T-helper 9 cell (primary cell): ENCODE measurements around the gene MED12L.

Source experiments
- DNase-seq: peaks from one replicate; pipeline ENCODE4 v3.0.0-alpha.2; 2020

The MED12L gene

GRCh38 chr3:151432616-151433372 is 347.3 kb downstream of the MED12L start:
- DNase-seq: no peak

GRCh38 chr3:151434151-151434890 is 348.9 kb downstream of the MED12L start:
- DNase-seq: no peak

GRCh38 chr3:151436675-151437446 is 351.4 kb downstream of the MED12L start:
- no peak for DNase-seq

- DNase-seq: no peak
These were observed 352.4 kb downstream of the MED12L start for GRCh38 chr3:151437906-151438305.

GRCh38 chr3:151439652-151440125 is 354.2 kb downstream of the MED12L start:
- DNase-seq: no peak

- DNase-seq: no peak
These were observed 355.5 kb downstream of the MED12L start for GRCh38 chr3:151440940-151441339.

- no peak for DNase-seq
These were observed 358.1 kb downstream of the MED12L start for GRCh38 chr3:151443583-151443982.

GRCh38 chr3:151445273-151446001 is 360.0 kb downstream of the MED12L start:
- no peak for DNase-seq

- DNase-seq: no peak
These were observed 360.5 kb downstream of the MED12L start for GRCh38 chr3:151446002-151446340.

- DNase-seq: no peak
These were observed 366.9 kb downstream of the MED12L start for GRCh38 chr3:151452368-151452767.

GRCh38 chr3:151452841-151453240 is 367.4 kb downstream of the MED12L start:
- no peak for DNase-seq

- no peak for DNase-seq
These were observed 370.6 kb downstream of the MED12L start for GRCh38 chr3:151456065-151456464.

- no peak for DNase-seq
These were observed 373.9 kb downstream of the MED12L start for GRCh38 chr3:151459358-151459757.

GRCh38 chr3:151460228-151460627 is 374.8 kb downstream of the MED12L start:
- no peak for DNase-seq

GRCh38 chr3:151460774-151461450 is 375.4 kb downstream of the MED12L start, which contains the start of gene IGSF10:
IGSF10 (minus strand) TSS chr3:151461061; CDS start chr3:151458709, 2,352 bp downstream.
- no peak for DNase-seq

GRCh38 chr3:151462278-151462780 is 376.9 kb downstream of the MED12L start:
- no peak for DNase-seq

- no peak for DNase-seq
These were observed 377.5 kb downstream of the MED12L start for GRCh38 chr3:151462991-151463390.

- DNase-seq: no peak
These were observed 381.6 kb downstream of the MED12L start for GRCh38 chr3:151467069-151467468.

GRCh38 chr3:151468284-151468917 is 382.9 kb downstream of the MED12L start:
- DNase-seq: peak; percentile 5

- DNase-seq: no peak
These were observed 391.0 kb downstream of the MED12L start for GRCh38 chr3:151476344-151477018.
